H9 (cell line): ENCODE data around the gene NKPD1. TPM values are rescaled to one million over a fixed set of nuclear protein-coding genes. Genes with fewer than 3 reads are reported as not detected.

Experiments
- DNase-seq: peaks from one replicate; pipeline ENCODE4 v3.0.0-alpha.2; 2017
- H2AFZ ChIP-seq: one replicate; pipeline ENCODE4 v1.6.1; 2013; ENCODE audit warnings: mild to moderate bottlenecking, low read length, control low read depth, moderate library complexity
- H2AK5ac ChIP-seq: 2 replicates; pipeline ENCODE4 v1.6.1; 2013; ENCODE audit warnings: low read length, control low read depth, mixed read lengths; ENCODE audit not compliant: insufficient read length
- H2BK120ac ChIP-seq: one replicate; pipeline ENCODE4 v1.6.1; 2013; ENCODE audit warnings: low read depth, mild to moderate bottlenecking, low read length, control low read depth, inconsistent platforms; ENCODE audit not compliant: poor library complexity, severe bottlenecking
- H2BK12ac ChIP-seq: 2 replicates; pipeline ENCODE4 v1.6.1; 2013; ENCODE audit warnings: low read length, control low read depth, mixed read lengths, low read depth; ENCODE audit not compliant: insufficient read length
- H2BK15ac ChIP-seq: 2 replicates; pipeline ENCODE4 v1.6.1; 2013; ENCODE audit warnings: low read depth, low read length, control low read depth
- H2BK20ac ChIP-seq: one replicate; pipeline ENCODE4 v1.6.1; 2013; ENCODE audit warnings: low read depth, mild to moderate bottlenecking, low read length, control low read depth, inconsistent platforms; ENCODE audit not compliant: poor library complexity, severe bottlenecking
- H2BK5ac ChIP-seq: 2 replicates; pipeline ENCODE4 v1.6.1; 2013; ENCODE audit warnings: low read length, control low read depth, mixed read lengths; ENCODE audit not compliant: insufficient read length
- H3K14ac ChIP-seq: 2 replicates; pipeline ENCODE4 v1.6.1; 2013; ENCODE audit warnings: low read length, control low read depth; ENCODE audit not compliant: insufficient read depth
- H3K18ac ChIP-seq: 2 replicates; pipeline ENCODE4 v1.6.1; 2013; ENCODE audit warnings: low read depth, mild to moderate bottlenecking, mixed read lengths, low read length, control low read depth; ENCODE audit not compliant: insufficient read length
- H3K23ac ChIP-seq: 2 replicates; pipeline ENCODE4 v1.6.1; 2013; ENCODE audit warnings: low read length, control low read depth, mixed read lengths, low read depth; ENCODE audit not compliant: insufficient read length
- H3K23me2 ChIP-seq: 2 replicates; pipeline ENCODE4 v1.6.1; 2013; ENCODE audit warnings: low read depth, mild to moderate bottlenecking, mixed read lengths, low read length, control low read depth; ENCODE audit not compliant: insufficient read length, poor library complexity, severe bottlenecking
- H3K27ac ChIP-seq: 2 replicates; pipeline ENCODE4 v1.5.1; 2013; ENCODE audit warnings: low read length, control low read depth, mixed read lengths, low read depth; ENCODE audit not compliant: insufficient read length
- H3K27me3 ChIP-seq: 2 replicates; pipeline ENCODE4 v1.6.1; 2013; ENCODE audit warnings: low read length, control low read depth, inconsistent platforms; ENCODE audit not compliant: insufficient read depth
- H3K4ac ChIP-seq: 2 replicates; pipeline ENCODE4 v1.6.1; 2013; ENCODE audit warnings: low read depth, mild to moderate bottlenecking, control low read depth, inconsistent platforms, low read length, moderate library complexity
- H3K4me1 ChIP-seq: 2 replicates; pipeline ENCODE4 v1.6.1; 2013; ENCODE audit warnings: low read length, control low read depth, inconsistent platforms; ENCODE audit not compliant: insufficient read depth
- H3K4me2 ChIP-seq: 2 replicates; pipeline ENCODE4 v1.6.1; 2013; ENCODE audit warnings: low read length, control low read depth, mixed read lengths; ENCODE audit not compliant: insufficient read length, insufficient read depth
- H3K56ac ChIP-seq: 2 replicates; pipeline ENCODE4 v1.6.1; 2013; ENCODE audit warnings: low read depth, mild to moderate bottlenecking, mixed read lengths, low read length, control low read depth; ENCODE audit not compliant: insufficient read length
- H3K79me1 ChIP-seq: 2 replicates; pipeline ENCODE4 v1.6.1; 2013; ENCODE audit warnings: low read depth, mild to moderate bottlenecking, moderate library complexity, low read length, control low read depth, inconsistent platforms; ENCODE audit not compliant: insufficient read depth, poor library complexity, severe bottlenecking
- H3K79me2 ChIP-seq: 2 replicates; pipeline ENCODE4 v1.6.1; 2013; ENCODE audit warnings: low read length, control low read depth, inconsistent platforms; ENCODE audit not compliant: insufficient read depth
- H3K9ac ChIP-seq: 2 replicates; pipeline ENCODE4 v1.6.1; 2013; ENCODE audit warnings: low read length, control low read depth, mixed read lengths; ENCODE audit not compliant: insufficient read length; ENCODE audit errors: extremely low read depth
- H3K9me3 ChIP-seq: one replicate; pipeline ENCODE4 v1.6.1; 2013; ENCODE audit warnings: low read depth, low read length, inconsistent platforms; ENCODE audit not compliant: control insufficient read depth
- H3T11ph ChIP-seq: one replicate; pipeline ENCODE4 v1.6.1; 2013; ENCODE audit warnings: mild to moderate bottlenecking, low read length, control low read depth, inconsistent platforms
- H4K20me1 ChIP-seq: one replicate; pipeline ENCODE4 v1.6.1; 2013; ENCODE audit not compliant: control insufficient read depth, insufficient read length, insufficient read depth
- H4K5ac ChIP-seq: 2 replicates; pipeline ENCODE4 v1.6.1; 2013; ENCODE audit warnings: low read depth, mild to moderate bottlenecking, mixed read lengths, low read length, control low read depth; ENCODE audit not compliant: insufficient read length
- H4K8ac ChIP-seq: replicated peaks from 2 replicates; pipeline ENCODE4 v1.6.1; 2013; ENCODE audit warnings: low read length, control low read depth, mixed read lengths, low read depth; ENCODE audit not compliant: insufficient read length
- H4K91ac ChIP-seq: 2 replicates; pipeline ENCODE4 v1.6.1; 2013; ENCODE audit warnings: low read depth, mild to moderate bottlenecking, moderate library complexity, mixed read lengths, low read length, control low read depth; ENCODE audit not compliant: insufficient read length
- H3K27ac Mint-ChIP-seq, 3 experiments: 2 replicates in 2 of 3; 3 replicates in 1 of 3; pipeline ENCODE4 v1.8.0; 2020 to 2021; ENCODE audit warnings: mixed read lengths in 3 of 3, mild to moderate bottlenecking in 1 of 3, moderate library complexity in 1 of 3
- H3K27me3 Mint-ChIP-seq: 2 replicates; pipeline ENCODE4 v1.8.0; 2021; ENCODE audit warnings: low read depth, mild to moderate bottlenecking, moderate library complexity, mixed read lengths
- H3K36me3 Mint-ChIP-seq, 3 experiments: 2 replicates in 2 of 3; 3 replicates in 1 of 3; pipeline ENCODE4 v1.8.0; 2020 to 2021; ENCODE audit warnings: low read depth in 3 of 3, mixed read lengths in 3 of 3; ENCODE audit not compliant: insufficient read depth in 1 of 3
- H3K4me1 Mint-ChIP-seq, 2 experiments: 2 replicates each; pipeline ENCODE4 v1.8.0; 2020; ENCODE audit warnings: mixed read lengths in 2 of 2
- H3K4me3 Mint-ChIP-seq, 2 experiments: 2 replicates in 1 of 2; 3 replicates in 1 of 2; pipeline ENCODE4 v1.8.0; 2020 to 2021; ENCODE audit warnings: mild to moderate bottlenecking in 2 of 2, mixed read lengths in 2 of 2, moderate library complexity in 1 of 2
- H3K9me3 Mint-ChIP-seq, 2 experiments: 2 replicates in 1 of 2; 3 replicates in 1 of 2; pipeline ENCODE4 v1.8.0; 2020; ENCODE audit warnings: mild to moderate bottlenecking in 2 of 2, mixed read lengths in 2 of 2, moderate library complexity in 1 of 2
- WGBS: extraction: QIAGEN DNeasy Blood & Tissue Kit; methylation state at CpG from one replicate; pipeline ENCODE4 v1.1.7; 2013; ENCODE audit warnings: missing lambda C conversion rate, low lambda C conversion rate, mixed read lengths; ENCODE audit not compliant: insufficient read length; ENCODE audit errors: extremely low coverage; 5-methylcytosine and 5-hydroxymethylcytosine counted together
- total RNA-seq: library from RNA; stranded (reverse); gene quantifications from 2 replicates; pipeline ENCODE4 v1.2.1, GENCODE V29; 2021
- TF ChIP-seq, protein P1 (sequence below): fragments of 200-600 bp; sonication (generic); conservative IDR thresholded peaks from 3 replicates; pipeline ENCODE4 v1.8.0; 2021; ENCODE audit warnings: antibody characterized with exemption, mild to moderate bottlenecking

The NKPD1 gene
- total RNA-seq, 1 experiment from 2014 or later, result 0.17 TPM

DNA sequence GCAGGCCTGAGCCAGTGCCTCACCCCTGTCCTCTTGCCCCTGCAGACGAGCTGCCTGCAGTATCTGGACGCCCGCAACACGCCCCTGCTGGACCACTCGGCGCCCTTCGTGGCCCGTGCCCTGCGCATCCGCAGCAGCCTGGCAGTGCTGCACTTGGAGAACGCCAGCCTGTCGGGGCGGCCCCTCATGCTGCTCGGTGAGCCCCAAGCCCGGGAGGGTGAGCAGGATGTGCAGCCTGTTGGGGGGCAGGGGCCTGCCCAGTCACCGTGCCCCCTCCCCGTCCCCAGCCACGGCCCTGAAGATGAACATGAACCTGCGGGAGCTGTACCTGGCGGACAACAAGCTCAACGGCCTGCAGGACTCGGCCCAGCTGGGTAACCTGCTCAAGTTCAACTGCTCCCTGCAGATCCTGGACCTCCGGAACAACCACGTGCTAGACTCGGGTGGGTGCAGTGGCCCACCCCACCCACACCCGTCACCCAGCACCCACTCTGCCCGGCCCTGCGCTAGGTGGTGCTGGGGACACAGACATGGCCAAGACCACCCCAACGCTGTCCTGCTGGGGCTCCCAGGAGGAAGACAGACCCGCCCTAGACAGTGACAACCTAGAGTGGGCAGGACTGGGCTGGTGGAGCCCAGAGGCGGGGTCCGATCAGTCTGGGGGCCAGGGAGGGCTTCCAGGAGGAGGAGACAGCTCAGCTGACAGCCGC is 18.6 kb downstream of the NKPD1 start:
- Histone ChIP-seq H3K4me2 (no peak overlapping the region), H2AK5ac (no peak overlapping the region), H2BK120ac (no peak overlapping the region), H4K20me1 (no peaks in the 10 kb centered on the region), H3K56ac (no peak overlapping the region), H2AFZ (no peak overlapping the region), H2BK15ac (no peak overlapping the region), H3K23me2 (no peaks in the 10 kb centered on the region), H4K91ac (no peak overlapping the region), H3K4ac (no peak overlapping the region), H3K27me3 (no peaks in the 10 kb centered on the region), H3K79me2 (no peaks in the 10 kb centered on the region), H3T11ph (no peak overlapping the region), H3K14ac (no peak overlapping the region), H3K23ac (no peak overlapping the region), H3K9ac (no peak overlapping the region), H3K9me3 (no peaks in the 10 kb centered on the region), H4K5ac (no peak overlapping the region), H3K18ac (no peak overlapping the region), H3K27ac (no peak overlapping the region), H3K4me1 (no peaks in the 10 kb centered on the region), H4K8ac (no peak overlapping the region), H2BK20ac (no peak overlapping the region), H2BK12ac (no peak overlapping the region), H2BK5ac (no peak overlapping the region), H3K79me1 (no peaks in the 10 kb centered on the region)
- Mint-ChIP-seq H3K4me1 (peaks cover 10 to 12% of the 10 kb centered on the region in 2 experiments), H3K27ac (no peak overlapping the region), H3K27me3 (no peaks in the 10 kb centered on the region), H3K36me3 (peaks cover 10 to 29% (median 27%) of the 10 kb centered on the region in 3 experiments; a peak in 6 of 7 replicates), H3K9me3 (no peaks in the 10 kb centered on the region), H3K4me3 (no peak overlapping the region)
- TF ChIP-seq, protein P1, sequence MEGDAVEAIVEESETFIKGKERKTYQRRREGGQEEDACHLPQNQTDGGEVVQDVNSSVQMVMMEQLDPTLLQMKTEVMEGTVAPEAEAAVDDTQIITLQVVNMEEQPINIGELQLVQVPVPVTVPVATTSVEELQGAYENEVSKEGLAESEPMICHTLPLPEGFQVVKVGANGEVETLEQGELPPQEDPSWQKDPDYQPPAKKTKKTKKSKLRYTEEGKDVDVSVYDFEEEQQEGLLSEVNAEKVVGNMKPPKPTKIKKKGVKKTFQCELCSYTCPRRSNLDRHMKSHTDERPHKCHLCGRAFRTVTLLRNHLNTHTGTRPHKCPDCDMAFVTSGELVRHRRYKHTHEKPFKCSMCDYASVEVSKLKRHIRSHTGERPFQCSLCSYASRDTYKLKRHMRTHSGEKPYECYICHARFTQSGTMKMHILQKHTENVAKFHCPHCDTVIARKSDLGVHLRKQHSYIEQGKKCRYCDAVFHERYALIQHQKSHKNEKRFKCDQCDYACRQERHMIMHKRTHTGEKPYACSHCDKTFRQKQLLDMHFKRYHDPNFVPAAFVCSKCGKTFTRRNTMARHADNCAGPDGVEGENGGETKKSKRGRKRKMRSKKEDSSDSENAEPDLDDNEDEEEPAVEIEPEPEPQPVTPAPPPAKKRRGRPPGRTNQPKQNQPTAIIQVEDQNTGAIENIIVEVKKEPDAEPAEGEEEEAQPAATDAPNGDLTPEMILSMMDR, result no peak
- WGBS, result no CpG with 5 or more reads among the region's 33 CpGs
- no peak for DNase-seq
